CD4-positive, alpha-beta memory T cell (primary cell): ENCODE data around the gene TREH. TPM values are rescaled to one million over a fixed set of nuclear protein-coding genes. Genes with fewer than 3 reads are reported as not detected.
A peak's percentile ranks its signal among the peaks of the same experiment; 100 is the strongest.

Source experiments
- CTCF ChIA-PET: fragments of 350-600 bp; sonication (Branson Sonifier 250); formaldehyde crosslinking; loops from one replicate; lab custom pipeline; 2021; ENCODE audit warnings: inconsistent platforms; ENCODE audit not compliant: partially characterized antibody; lab: Charles Lee
- POLR2A ChIA-PET: fragments of 350-600 bp; sonication (Branson Sonifier 250); formaldehyde crosslinking; loops from one replicate; lab custom pipeline; 2021; ENCODE audit not compliant: partially characterized antibody; lab: Charles Lee
- DNase-seq, 5 donors: peaks; one replicate each; pipeline versions ENCODE4 v3.0.0 to v3.0.0-alpha.2; 2020 to 2022; ENCODE audit warnings: mixed read lengths in 1 of 5
- H3K27ac ChIP-seq: one replicate; pipeline ENCODE4 v1.7.0; 2013; ENCODE audit warnings: low read depth, low read length
- H3K27me3 ChIP-seq: 2 replicates; pipeline ENCODE4 v1.7.0; 2013; ENCODE audit warnings: mild to moderate bottlenecking, low read length, moderate library complexity; ENCODE audit not compliant: insufficient read depth
- H3K36me3 ChIP-seq: 2 replicates; pipeline ENCODE4 v1.7.0; 2013; ENCODE audit warnings: mild to moderate bottlenecking, low read length, moderate library complexity; ENCODE audit not compliant: insufficient read depth
- H3K4me1 ChIP-seq: 2 replicates; pipeline ENCODE4 v1.7.0; 2013; ENCODE audit warnings: mild to moderate bottlenecking, low read length, moderate library complexity; ENCODE audit not compliant: insufficient read depth
- H3K4me3 ChIP-seq, 2 donors: one replicate each; pipeline ENCODE4 v1.7.0; 2013; ENCODE audit warnings: low read length in 2 of 2, mild to moderate bottlenecking in 1 of 2
- H3K9me3 ChIP-seq, 2 donors: one replicate each; pipeline ENCODE4 v1.7.0; 2013; ENCODE audit warnings: low read length in 2 of 2, control low read depth in 1 of 2; ENCODE audit not compliant: control insufficient read depth in 1 of 2
- H3K27ac Mint-ChIP-seq, 7 donors: one replicate each; pipeline ENCODE4 v1.8.0; 2020 to 2021; ENCODE audit warnings: mixed read lengths in 7 of 7, mild to moderate bottlenecking in 6 of 7, inconsistent platforms in 3 of 7, moderate library complexity in 3 of 7
- H3K27me3 Mint-ChIP-seq, 2 donors: one replicate each; pipeline ENCODE4 v1.8.0; 2020 to 2021; ENCODE audit warnings: mixed read lengths in 2 of 2
- H3K36me3 Mint-ChIP-seq, 2 donors: one replicate each; pipeline ENCODE4 v1.8.0; 2020 to 2021; ENCODE audit warnings: mixed read lengths in 2 of 2, inconsistent platforms in 1 of 2, mild to moderate bottlenecking in 1 of 2
- H3K4me1 Mint-ChIP-seq, 4 donors: one replicate each; pipeline ENCODE4 v1.8.0; 2020 to 2021; ENCODE audit warnings: mixed read lengths in 4 of 4, mild to moderate bottlenecking in 1 of 4
- H3K4me3 Mint-ChIP-seq, 8 donors: one replicate each; pipeline ENCODE4 v1.8.0; 2020 to 2021; ENCODE audit warnings: mixed read lengths in 8 of 8, mild to moderate bottlenecking in 7 of 8, moderate library complexity in 6 of 8, inconsistent platforms in 3 of 8
- H3K9me3 Mint-ChIP-seq, 8 donors: one replicate each; pipeline ENCODE4 v1.8.0; 2020 to 2021; ENCODE audit warnings: mixed read lengths in 8 of 8, mild to moderate bottlenecking in 5 of 8, inconsistent platforms in 3 of 8, moderate library complexity in 1 of 8
- intact Hi-C: fragments of 100-400 bp; cut with micrococcal nuclease; formaldehyde crosslinking; loops from one replicate; pipeline ENCODE4 v1.15.1; 2023
- polyA plus RNA-seq, 2 donors: library from polyadenylated mRNA; unstranded; fragments of 300-500 nt; fragmentation: Illumina TruSeq; gene quantifications; one replicate each; pipeline ENCODE4 v1.2.3, GENCODE V29; 2021
- total RNA-seq, 2 experiments: library from RNA; stranded (reverse); gene quantifications; one replicate each; pipeline ENCODE4 v1.2.3, GENCODE V29; 2021

TREH gene
- total and polyA plus RNA-seq, 4 experiments from 2014 or later, result not detected

DNA sequence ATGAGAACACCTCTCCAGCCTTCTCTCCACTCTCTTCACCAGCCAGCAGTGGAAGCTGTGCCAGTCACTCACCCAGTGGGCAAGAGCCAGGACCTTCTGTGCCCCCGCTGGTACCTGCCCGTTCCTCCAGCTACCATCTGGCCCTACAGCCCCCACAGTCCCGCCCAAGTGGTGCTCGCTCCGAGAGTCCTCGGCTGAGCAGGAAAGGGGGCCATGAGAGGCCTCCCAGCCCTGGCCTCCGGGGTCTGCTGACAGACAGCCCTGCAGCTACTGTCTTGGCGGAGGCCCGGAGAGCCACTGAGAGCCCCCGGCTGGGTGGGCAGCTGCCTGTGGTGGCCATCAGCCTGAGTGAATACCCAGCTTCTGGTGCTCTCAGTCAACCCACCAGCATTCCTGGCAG lies 51.9 kb downstream of the TREH start:
- H3K27me3 Mint-ChIP-seq, result no peaks in the 10 kb centered on the region
- H3K27me3 ChIP-seq, result no peaks in the 10 kb centered on the region
- no peak overlapping the region for H3K27ac ChIP-seq
- no peak overlapping the region for H3K4me3 Mint-ChIP-seq
- POLR2A ChIA-PET, result no interaction called here
- intact Hi-C loops, result no loop called here
- H3K4me1 Mint-ChIP-seq, result no peaks in the 10 kb centered on the region
- DNase-seq, result no peak
- no peaks in the 10 kb centered on the region for H3K36me3 ChIP-seq
- no peak overlapping the region for H3K4me3 ChIP-seq
- H3K4me1 ChIP-seq, result no peaks in the 10 kb centered on the region
- H3K9me3 ChIP-seq, result no peaks in the 10 kb centered on the region
- no peak overlapping the region for H3K27ac Mint-ChIP-seq
- no peaks in the 10 kb centered on the region for H3K36me3 Mint-ChIP-seq
- H3K9me3 Mint-ChIP-seq, result no peaks in the 10 kb centered on the region
- CTCF ChIA-PET, result interaction anchor here (1.1 kb wide), 1 partner anchor 16 kb away, joined by 3 read pairs; no protein-coding TSS in a partner anchor

GRCh38 chr11:118625976-118626375 lies 53.5 kb downstream of the TREH start:
- Mint-ChIP-seq H3K4me1 (peaks cover 1 to 6% (median 4%) of the 10 kb centered on the region in 4 donors), H3K9me3 (no peaks in the 10 kb centered on the region), H3K27me3 (peaks cover 5 to 6% of the 10 kb centered on the region in 2 donors), H3K36me3 (no peaks in the 10 kb centered on the region), H3K4me3 (no peak overlapping the region), H3K27ac (no peak overlapping the region)
- intact Hi-C loops, result no loop called here
- Histone ChIP-seq H3K4me3 (no peak overlapping the region), H3K9me3 (no peaks in the 10 kb centered on the region), H3K27me3 (peaks cover under 1% of the 10 kb centered on the region), H3K27ac (no peak overlapping the region), H3K4me1 (peaks cover 7% of the 10 kb centered on the region), H3K36me3 (no peaks in the 10 kb centered on the region)
- ChIA-PET POLR2A (no interaction called here), CTCF (interaction anchor here (1.1 kb wide), 1 partner anchor 12 kb away, joined by 3 read pairs; no protein-coding TSS in a partner anchor)
- no peak for DNase-seq

- Mint-ChIP-seq H3K4me3 (no peak overlapping the region), H3K4me1 (peaks cover 5 to 13% (median 6%) of the 10 kb centered on the region in 4 donors), H3K27me3 (peaks cover 5 to 7% of the 10 kb centered on the region in 2 donors), H3K9me3 (no peaks in the 10 kb centered on the region), H3K27ac (no peak overlapping the region), H3K36me3 (no peaks in the 10 kb centered on the region)
- Histone ChIP-seq H3K27me3 (peaks cover 6% of the 10 kb centered on the region), H3K4me1 (peaks cover 13% of the 10 kb centered on the region), H3K27ac (no peak overlapping the region), H3K36me3 (no peaks in the 10 kb centered on the region), H3K4me3 (no peak overlapping the region), H3K9me3 (no peaks in the 10 kb centered on the region)
- ChIA-PET CTCF (no interaction called here), POLR2A (no interaction called here)
- intact Hi-C loops, result no loop called here
- DNase-seq, result no peak
Measured at GRCh38 chr11:118625036-118625690, 54.3 kb downstream of the TREH start.

DNA sequence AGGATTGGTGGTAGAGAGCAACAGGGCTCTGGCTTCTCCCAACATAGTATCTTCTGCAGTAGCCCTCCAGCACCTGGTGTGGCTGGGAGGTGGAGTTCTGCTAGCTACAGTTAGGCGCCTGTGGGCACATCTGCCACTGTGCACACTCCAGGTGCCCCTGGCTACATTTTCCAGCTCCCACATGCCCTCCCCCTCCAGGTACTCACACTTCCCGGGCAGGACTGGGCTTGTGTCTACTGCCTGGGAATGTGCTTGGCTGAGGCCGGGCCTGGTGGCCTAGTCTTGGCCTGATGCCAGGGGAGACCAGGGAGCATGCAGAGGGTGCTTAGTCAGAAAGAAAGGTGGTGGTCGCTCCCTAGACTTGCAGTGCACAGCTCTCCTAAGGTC lies 56.2 kb downstream of the TREH start:
- Mint-ChIP-seq H3K9me3 (peaks cover 0 to 1% (median 0%) of the 10 kb centered on the region in 8 donors), H3K27me3 (peaks cover 9 to 11% of the 10 kb centered on the region in 2 donors), H3K4me1 (peaks cover 5 to 16% (median 6%) of the 10 kb centered on the region in 4 donors), H3K36me3 (no peaks in the 10 kb centered on the region), H3K4me3 (no peak overlapping the region), H3K27ac (no peak overlapping the region)
- no peaks in the 10 kb centered on the region for H3K36me3 ChIP-seq
- CTCF ChIA-PET, result no interaction called here
- no peak overlapping the region for H3K4me3 ChIP-seq
- H3K4me1 ChIP-seq, result peaks cover 13% of the 10 kb centered on the region
- DNase-seq, result no peak
- H3K27me3 ChIP-seq, result peaks cover 6% of the 10 kb centered on the region
- POLR2A ChIA-PET, result no interaction called here
- intact Hi-C loops, result no loop called here
- H3K27ac ChIP-seq, result no peak overlapping the region
- no peaks in the 10 kb centered on the region for H3K9me3 ChIP-seq

DNA sequence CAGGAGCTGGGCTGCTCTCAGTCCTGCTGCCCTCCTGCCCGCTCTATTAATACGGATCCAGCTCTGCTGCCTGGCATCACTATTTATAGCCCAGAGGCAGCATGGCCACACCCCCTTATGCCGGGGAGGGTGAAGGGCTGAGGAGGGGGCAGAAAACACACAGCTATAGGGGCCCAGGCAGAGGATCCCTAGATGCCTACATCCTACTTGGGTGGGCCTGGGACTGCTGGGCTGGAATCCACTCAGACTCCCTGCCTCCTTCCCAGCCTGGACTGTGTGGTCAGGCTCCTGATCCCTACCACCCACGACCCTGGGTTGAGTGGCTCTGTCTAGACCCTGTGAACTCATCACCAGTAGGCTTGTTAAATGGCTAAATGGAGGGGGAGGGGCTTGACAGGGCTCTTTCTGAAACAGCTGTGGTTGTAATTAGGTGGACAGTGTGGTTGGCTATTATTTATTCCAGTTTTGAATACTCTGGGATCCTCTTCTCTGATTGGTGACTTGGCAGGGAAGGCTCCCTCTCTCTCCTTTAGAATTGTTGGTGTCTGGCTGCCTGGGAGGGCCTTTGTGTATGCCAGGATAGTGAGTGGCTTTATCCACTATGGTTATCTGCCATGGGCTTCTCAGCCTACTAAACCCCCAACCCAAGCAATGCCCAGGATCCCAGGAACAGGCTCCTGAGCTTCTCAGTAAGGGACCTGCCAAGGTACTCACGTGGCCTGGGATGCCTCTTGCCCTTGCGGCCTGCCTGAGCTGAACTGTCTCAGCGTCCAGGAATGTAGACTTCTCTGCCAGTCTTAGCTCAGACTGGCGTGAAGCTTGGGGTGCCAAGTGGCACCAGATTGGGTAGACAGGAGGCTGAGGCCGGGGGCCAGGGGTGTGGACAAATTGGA lies 56.8 kb downstream of the TREH start:
- H3K27ac ChIP-seq, result no peak overlapping the region
- no peak overlapping the region for H3K4me3 ChIP-seq
- intact Hi-C loops, result no loop called here
- peaks cover 6% of the 10 kb centered on the region for H3K27me3 ChIP-seq
- H3K4me3 Mint-ChIP-seq, result peak overlapping the region in 1 of 8 donors; percentile 61
- no peaks in the 10 kb centered on the region for H3K36me3 Mint-ChIP-seq
- no peak overlapping the region for H3K27ac Mint-ChIP-seq
- POLR2A ChIA-PET, result no interaction called here
- H3K36me3 ChIP-seq, result no peaks in the 10 kb centered on the region
- CTCF ChIA-PET, result interaction anchor here (1.6 to 2.1 kb wide), 2 partner anchors 9 to 13 kb away, joined by 3 to 5 read pairs; no protein-coding TSS in a partner anchor
- DNase-seq, result no peak
- H3K27me3 Mint-ChIP-seq, result peaks cover 9 to 11% of the 10 kb centered on the region in 2 donors
- peaks cover 13% of the 10 kb centered on the region for H3K4me1 ChIP-seq
- no peaks in the 10 kb centered on the region for H3K9me3 ChIP-seq
- H3K4me1 Mint-ChIP-seq, result peaks cover 5 to 16% (median 6%) of the 10 kb centered on the region in 4 donors
- H3K9me3 Mint-ChIP-seq, result peaks cover 0 to 1% (median 0%) of the 10 kb centered on the region in 8 donors

- DNase-seq, result no peak
- intact Hi-C loops, result no loop called here
- Histone ChIP-seq H3K9me3 (no peaks in the 10 kb centered on the region), H3K27me3 (peaks cover 6% of the 10 kb centered on the region), H3K27ac (no peak overlapping the region), H3K4me3 (no peak overlapping the region), H3K36me3 (no peaks in the 10 kb centered on the region), H3K4me1 (peaks cover 13% of the 10 kb centered on the region)
- Mint-ChIP-seq H3K4me1 (peaks cover 5 to 16% (median 6%) of the 10 kb centered on the region in 4 donors), H3K27ac (peak overlapping the region in 2 of 7 donors; percentile 47 to 73), H3K36me3 (no peaks in the 10 kb centered on the region), H3K9me3 (peaks cover 0 to 1% (median 0%) of the 10 kb centered on the region in 8 donors), H3K4me3 (peak overlapping the region in 5 of 8 donors; percentile 21 to 64 (median 58)), H3K27me3 (peaks cover 9 to 11% of the 10 kb centered on the region in 2 donors)
- ChIA-PET POLR2A (no interaction called here), CTCF (interaction anchor here (1.6 to 2.1 kb wide), 2 partner anchors 8 to 13 kb away, joined by 3 to 5 read pairs; no protein-coding TSS in a partner anchor)
Measured at GRCh38 chr11:118621784-118622375, 57.6 kb downstream of the TREH start.
